ENCODE results near the gene SIK3.

SIK3 gene

DNA sequence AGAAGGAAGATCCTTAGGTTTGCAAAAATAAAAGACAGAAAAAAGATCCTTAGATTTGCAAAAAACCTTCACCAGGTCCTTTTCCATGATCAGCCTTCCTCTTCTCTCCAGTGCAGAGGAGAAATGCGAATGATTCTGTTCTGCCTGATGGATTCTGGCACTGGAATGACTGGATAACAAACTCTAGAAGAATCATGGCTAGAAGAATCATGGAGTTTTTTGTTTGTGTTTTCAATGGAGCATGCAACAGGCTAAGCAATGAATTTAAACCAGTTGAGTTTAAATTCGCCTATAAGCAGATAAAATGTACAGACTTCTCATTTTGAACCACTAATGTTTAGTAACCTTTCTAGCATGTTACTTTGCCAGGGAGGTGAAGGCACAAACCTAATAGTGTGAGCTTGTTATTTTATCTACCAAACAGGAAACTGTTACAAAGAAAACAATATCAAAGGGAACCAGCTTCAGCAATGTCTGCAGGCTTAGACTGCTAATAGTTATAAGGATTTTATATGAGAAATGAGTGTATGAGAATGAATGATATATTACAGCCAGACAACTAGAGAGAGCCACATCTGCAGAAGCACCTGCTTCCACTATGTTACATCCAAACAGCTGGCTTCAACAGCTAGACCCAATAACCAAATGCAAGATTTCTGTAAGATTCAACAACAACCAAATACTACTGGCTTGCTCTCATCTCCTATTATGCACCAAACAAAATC, 196.1 kb downstream of the SIK3 start:
- no peak for DNase-seq (ENCODE audit: low read depth)
- no peak overlapping the region for H3K4me3 ChIP-seq (ENCODE audit: control insufficient read depth, low read depth, low read length)
- TF ChIP-seq CTCF (IDR thresholded peaks at IDR 0.05; ENCODE audit: control insufficient read depth, insufficient read depth, low read depth, low read length, missing control alignments), result no peak

DNA sequence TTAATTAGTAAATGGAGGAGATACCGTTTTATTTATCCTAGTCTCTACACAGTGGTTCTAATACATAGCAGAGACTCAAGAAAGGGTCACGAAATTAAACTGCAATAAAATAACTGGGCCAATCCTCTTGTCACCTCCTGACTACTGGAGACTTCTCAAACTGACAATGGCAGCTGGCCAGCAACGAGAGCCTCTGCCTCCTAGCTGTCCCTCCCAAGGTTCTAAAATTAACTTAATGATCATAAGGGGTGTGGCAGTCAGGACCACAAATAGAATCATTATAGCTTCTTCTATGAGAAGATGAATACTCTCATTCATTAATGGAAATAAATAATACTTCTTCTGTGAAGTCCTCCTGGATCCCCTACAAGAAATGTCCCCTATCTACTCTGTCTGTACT, 197.0 kb downstream of the SIK3 start:
- DNase-seq (ENCODE audit: low read depth), result no peak
- no peak overlapping the region for H3K4me3 ChIP-seq (ENCODE audit: control insufficient read depth, low read depth, low read length)
- TF ChIP-seq CTCF (IDR thresholded peaks at IDR 0.05; ENCODE audit: control insufficient read depth, insufficient read depth, low read depth, low read length, missing control alignments), result no peak

DNA sequence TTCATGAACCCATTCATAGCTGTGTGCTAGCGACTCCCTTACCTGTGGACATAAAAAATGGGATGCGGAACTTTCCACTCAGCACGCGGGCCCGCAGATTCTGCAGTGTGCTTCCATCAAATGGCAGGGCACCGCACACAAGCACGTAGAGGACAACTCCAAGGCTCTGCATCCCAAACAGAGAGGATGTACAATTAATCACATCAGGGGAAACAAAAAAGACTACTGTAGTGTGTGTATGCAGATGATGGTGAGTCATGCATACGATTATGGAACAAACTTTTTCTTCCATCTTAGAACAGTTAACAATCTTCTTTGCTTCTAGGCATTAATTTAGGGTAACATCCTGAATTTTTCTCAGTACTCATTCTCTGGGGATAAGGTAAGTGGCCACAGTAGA, 202.0 kb downstream of the SIK3 start:
- no peak for DNase-seq (ENCODE audit: low read depth)
- H3K4me3 ChIP-seq (ENCODE audit: control insufficient read depth, low read depth, low read length), result no peak overlapping the region
- TF ChIP-seq CTCF (IDR thresholded peaks at IDR 0.05; ENCODE audit: control insufficient read depth, insufficient read depth, low read depth, low read length, missing control alignments), result no peak

DNA sequence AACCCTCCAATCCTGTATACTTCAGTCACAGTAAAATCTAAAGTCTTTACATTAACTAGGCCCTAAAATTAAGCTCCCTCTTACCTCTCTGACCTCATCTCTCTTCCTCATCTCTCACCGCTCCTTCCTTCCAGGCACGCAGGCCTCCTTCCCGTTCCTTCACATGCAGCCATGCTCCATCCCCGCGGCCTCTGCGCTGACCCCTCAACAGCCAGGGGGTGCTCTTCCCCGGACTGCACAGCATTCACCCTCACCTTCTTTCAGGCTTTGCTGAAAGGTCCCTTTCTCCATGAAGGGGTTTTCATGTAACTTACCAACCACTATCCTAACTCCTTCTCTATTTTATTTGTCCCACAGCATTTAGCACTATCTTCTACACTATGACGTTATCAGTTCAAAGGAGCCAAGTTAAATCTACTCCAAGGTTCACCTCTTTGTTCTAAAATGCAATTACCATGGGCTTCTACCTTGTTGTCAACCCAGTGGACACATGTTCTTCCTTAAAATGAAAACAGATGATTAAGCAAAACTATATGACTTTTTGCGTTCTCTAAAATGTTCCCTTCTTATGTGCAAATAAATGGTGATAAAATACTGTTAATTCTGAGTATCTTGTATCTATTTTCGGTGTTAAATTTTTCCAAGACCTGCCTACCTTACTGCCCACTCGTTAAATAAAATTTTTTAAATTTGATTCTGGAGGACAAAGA, 203.0 kb downstream of the SIK3 start:
- no peak for DNase-seq (ENCODE audit: low read depth)
- no peak overlapping the region for H3K4me3 ChIP-seq (ENCODE audit: control insufficient read depth, low read depth, low read length)
- TF ChIP-seq CTCF (IDR thresholded peaks at IDR 0.05; ENCODE audit: control insufficient read depth, insufficient read depth, low read depth, low read length, missing control alignments), result peak; percentile 29

DNA sequence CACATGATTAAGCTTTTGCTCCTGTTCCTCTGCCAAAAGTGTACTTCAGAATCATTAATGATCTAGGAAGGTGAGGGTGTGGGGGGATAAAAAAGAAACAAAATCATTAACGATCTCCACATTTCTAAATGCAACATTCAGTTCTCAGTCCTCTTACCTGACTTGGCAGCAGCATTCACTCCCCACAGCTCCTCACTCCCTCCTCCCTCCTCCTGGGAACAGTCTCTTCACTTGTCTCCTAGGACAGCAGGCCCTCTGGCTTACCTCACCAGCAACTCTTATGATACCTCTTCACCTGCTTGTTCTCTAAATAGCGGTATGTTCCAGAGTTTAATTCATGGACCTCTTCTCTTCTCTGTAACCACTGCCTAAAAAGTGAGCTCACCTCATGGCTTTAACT, 204.3 kb downstream of the SIK3 start:
- DNase-seq (ENCODE audit: low read depth), result no peak
- TF ChIP-seq CTCF (IDR thresholded peaks at IDR 0.05; ENCODE audit: control insufficient read depth, insufficient read depth, low read depth, low read length, missing control alignments), result no peak
- no peak overlapping the region for H3K4me3 ChIP-seq (ENCODE audit: control insufficient read depth, low read depth, low read length)

DNA sequence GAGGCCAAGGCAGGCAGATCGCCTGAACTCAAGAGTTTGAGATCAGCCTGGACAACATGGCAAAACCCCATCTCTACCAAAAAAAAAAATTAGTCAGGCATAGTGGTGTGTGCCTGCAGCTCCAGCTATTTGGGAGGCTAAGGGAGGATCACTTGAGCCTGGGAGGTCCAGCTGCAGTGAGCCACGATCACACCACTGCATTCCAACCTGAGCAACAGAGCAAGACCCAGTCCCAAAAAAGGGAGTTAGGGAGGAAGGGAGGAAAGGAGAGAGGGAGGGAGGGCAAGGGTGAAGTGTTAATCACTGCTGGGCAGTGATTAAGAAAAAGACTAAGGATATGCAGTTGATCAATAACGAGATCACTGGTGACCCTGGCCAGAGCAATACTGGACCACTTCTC, 204.8 kb downstream of the SIK3 start:
- TF ChIP-seq CTCF (IDR thresholded peaks at IDR 0.05; ENCODE audit: control insufficient read depth, insufficient read depth, low read depth, low read length, missing control alignments), result no peak
- no peak for DNase-seq (ENCODE audit: low read depth)
- H3K4me3 ChIP-seq (ENCODE audit: control insufficient read depth, low read depth, low read length), result no peak overlapping the region
